SK-N-SH (cell line): ENCODE measurements around the gene ESYT3.

Source experiments
- CTCF ChIP-seq: fragments of 200-600 bp; sonication (generic); IDR thresholded peaks from 2 replicates; pipeline ENCODE4 v1.6.1; 2017; ENCODE audit warnings: antibody characterized with exemption, mild to moderate bottlenecking, moderate library complexity
- EP300 ChIP-seq, 2 experiments: IDR thresholded peaks; 2 replicates each; pipeline versions ENCODE4 v1.4.0 to v1.6.1; 2012; ENCODE audit warnings: borderline replicate concordance in 1 of 2, low read depth in 1 of 2, low read length in 1 of 2
- NRF1 ChIP-seq: IDR thresholded peaks from 2 replicates; pipeline ENCODE4 v1.6.1; 2012; ENCODE audit warnings: low read depth, mild to moderate bottlenecking, low read length
- SMC3 ChIP-seq: IDR thresholded peaks from 2 replicates; pipeline ENCODE4 v1.6.1; 2012; ENCODE audit warnings: low read depth, low read length, improper control_type of control experiment
- TCF12 ChIP-seq: IDR thresholded peaks from 2 replicates; pipeline ENCODE4 v1.4.0; 2012

- TF ChIP-seq SMC3 (no peak), TCF12 (no peak), NRF1 (no peak), CTCF (no peak), EP300 (IDR thresholded peaks at IDR 0.05; ENCODE audit: borderline replicate concordance in 1 of 2, low read depth in 1 of 2, low read length in 1 of 2) (no peak)
These were observed 18.0 kb downstream of the ESYT3 start for GRCh38 chr3:138452436-138452835.
